ENCODE data around the gene BBS1.

- TF ChIP-seq ZBTB10 (tag by site-specific recombination; IDR thresholded peaks at IDR 0.05) = no peak
- TF ChIP-seq CTCF (tag by site-specific recombination; IDR thresholded peaks at IDR 0.05) = no peak
- TF ChIP-seq PBX3 (CRISPR knock-in tag; IDR thresholded peaks at IDR 0.05) = no peak
- no peak for TF ChIP-seq TCF7L2 (IDR thresholded peaks at IDR 0.05; ENCODE audit: borderline replicate concordance, low read depth, low read length)
- no peak for TF ChIP-seq REST (tag by site-specific recombination; IDR thresholded peaks at IDR 0.05)
- no peak for TF ChIP-seq KLF1 (tag by site-specific recombination; IDR thresholded peaks at IDR 0.05)
- TF ChIP-seq, protein P1, sequence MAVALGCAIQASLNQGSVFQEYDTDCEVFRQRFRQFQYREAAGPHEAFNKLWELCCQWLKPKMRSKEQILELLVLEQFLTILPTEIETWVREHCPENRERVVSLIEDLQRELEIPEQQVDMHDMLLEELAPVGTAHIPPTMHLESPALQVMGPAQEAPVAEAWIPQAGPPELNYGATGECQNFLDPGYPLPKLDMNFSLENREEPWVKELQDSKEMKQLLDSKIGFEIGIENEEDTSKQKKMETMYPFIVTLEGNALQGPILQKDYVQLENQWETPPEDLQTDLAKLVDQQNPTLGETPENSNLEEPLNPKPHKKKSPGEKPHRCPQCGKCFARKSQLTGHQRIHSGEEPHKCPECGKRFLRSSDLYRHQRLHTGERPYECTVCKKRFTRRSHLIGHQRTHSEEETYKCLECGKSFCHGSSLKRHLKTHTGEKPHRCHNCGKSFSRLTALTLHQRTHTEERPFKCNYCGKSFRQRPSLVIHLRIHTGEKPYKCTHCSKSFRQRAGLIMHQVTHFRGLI (tag by site-specific recombination; IDR thresholded peaks at IDR 0.05) = no peak
- TF ChIP-seq, protein P2, sequence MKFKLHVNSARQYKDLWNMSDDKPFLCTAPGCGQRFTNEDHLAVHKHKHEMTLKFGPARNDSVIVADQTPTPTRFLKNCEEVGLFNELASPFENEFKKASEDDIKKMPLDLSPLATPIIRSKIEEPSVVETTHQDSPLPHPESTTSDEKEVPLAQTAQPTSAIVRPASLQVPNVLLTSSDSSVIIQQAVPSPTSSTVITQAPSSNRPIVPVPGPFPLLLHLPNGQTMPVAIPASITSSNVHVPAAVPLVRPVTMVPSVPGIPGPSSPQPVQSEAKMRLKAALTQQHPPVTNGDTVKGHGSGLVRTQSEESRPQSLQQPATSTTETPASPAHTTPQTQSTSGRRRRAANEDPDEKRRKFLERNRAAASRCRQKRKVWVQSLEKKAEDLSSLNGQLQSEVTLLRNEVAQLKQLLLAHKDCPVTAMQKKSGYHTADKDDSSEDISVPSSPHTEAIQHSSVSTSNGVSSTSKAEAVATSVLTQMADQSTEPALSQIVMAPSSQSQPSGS (tag by site-specific recombination; IDR thresholded peaks at IDR 0.05; ENCODE audit: low read depth) = no peak
Observed at GRCh38 chr11:66464916-66465315, 45.5 kb upstream of the BBS1 start.

All from HEK293 (cell line).